CD14-positive monocyte (primary cell): ENCODE data around the gene TNNI3. TPM values are rescaled to one million over a fixed set of nuclear protein-coding genes. Genes with fewer than 3 reads are reported as not detected.

Source experiments
- DNase-seq, 3 donors: peaks; one replicate each; pipeline ENCODE4 v3.0.0-alpha.2; 2011 to 2022
- H2AFZ ChIP-seq: 2 replicates; pipeline ENCODE4 v1.6.0; 2012; ENCODE audit warnings: mild to moderate bottlenecking, low read depth, low read length, inconsistent platforms; ENCODE audit not compliant: insufficient read depth, poor library complexity, severe bottlenecking
- H3K27ac ChIP-seq, 2 donors: 1 replicate in 1 of 2; 2 replicates in 1 of 2; pipeline ENCODE4 v1.5.1; 2012 to 2013; ENCODE audit warnings: low read length in 2 of 2, control low read depth in 1 of 2, inconsistent platforms in 1 of 2, low read depth in 1 of 2, mild to moderate bottlenecking in 1 of 2
- H3K27me3 ChIP-seq, 2 donors: one replicate each; pipeline versions ENCODE4 v1.6.0 to v1.6.1; 2011 to 2013; ENCODE audit warnings: low read length in 2 of 2; ENCODE audit not compliant: control insufficient read depth in 2 of 2, insufficient read depth in 2 of 2
- H3K36me3 ChIP-seq, 2 donors: replicated peaks in 1 of 2; 1 replicate in 1 of 2; 2 replicates in 1 of 2; pipeline versions ENCODE4 v1.5.1 to v1.6.1; 2012 to 2013; ENCODE audit warnings: low read length in 2 of 2, control low read depth in 1 of 2, inconsistent platforms in 1 of 2, mild to moderate bottlenecking in 1 of 2; ENCODE audit not compliant: insufficient read depth in 2 of 2, control insufficient read depth in 1 of 2
- H3K4me1 ChIP-seq, 2 donors: 1 replicate in 1 of 2; 2 replicates in 1 of 2; pipeline versions ENCODE4 v1.5.1 to v1.6.1; 2012 to 2013; ENCODE audit warnings: low read length in 2 of 2, control low read depth in 1 of 2, inconsistent platforms in 1 of 2, mild to moderate bottlenecking in 1 of 2, moderate library complexity in 1 of 2; ENCODE audit not compliant: insufficient read depth in 2 of 2, control insufficient read depth in 1 of 2
- H3K4me2 ChIP-seq: replicated peaks from 2 replicates; pipeline ENCODE3; 2012; ENCODE audit warnings: low read length, moderate library complexity, mild to moderate bottlenecking; ENCODE audit not compliant: poor library complexity, severe bottlenecking; ENCODE audit errors: extremely low read depth
- H3K4me3 ChIP-seq, 3 experiments: fragments of 200-600 bp in 1 of 3; sonication (generic) in 1 of 3; replicated peaks in 1 of 3; 1 replicate in 2 of 3; 2 replicates in 1 of 3; pipeline ENCODE4 v1.5.1; 2011 to 2013; ENCODE audit warnings: low read length in 3 of 3, mild to moderate bottlenecking in 3 of 3, control low read depth in 2 of 3, low read depth in 2 of 3, inconsistent platforms in 1 of 3, moderate library complexity in 1 of 3
- H3K79me2 ChIP-seq: 2 replicates; pipeline ENCODE4 v1.6.0; 2012; ENCODE audit warnings: mild to moderate bottlenecking, control low read depth, inconsistent platforms, low read length, moderate library complexity; ENCODE audit not compliant: insufficient read depth
- H3K9ac ChIP-seq: 2 replicates; pipeline ENCODE4 v1.6.0; 2017; ENCODE audit warnings: low read length, mild to moderate bottlenecking; ENCODE audit not compliant: insufficient read depth, poor library complexity, severe bottlenecking
- H3K9me3 ChIP-seq, 2 donors: replicated peaks in 1 of 2; 1 replicate in 1 of 2; 2 replicates in 1 of 2; pipeline versions ENCODE4 v1.5.1 to v1.6.1; 2012 to 2013; ENCODE audit warnings: low read length in 2 of 2, control low read depth in 1 of 2; ENCODE audit not compliant: control insufficient read depth in 1 of 2, insufficient read depth in 1 of 2
- H4K20me1 ChIP-seq: 2 replicates; pipeline ENCODE4 v1.6.0; 2012; ENCODE audit warnings: mild to moderate bottlenecking, low read length, control low read depth, moderate library complexity; ENCODE audit not compliant: insufficient read depth
- H3K27ac Mint-ChIP-seq, 7 donors: one replicate each; pipeline ENCODE4 v1.8.0; 2020; ENCODE audit warnings: mild to moderate bottlenecking in 7 of 7, mixed read lengths in 7 of 7, moderate library complexity in 6 of 7, inconsistent platforms in 2 of 7
- H3K27me3 Mint-ChIP-seq, 3 donors: one replicate each; pipeline ENCODE4 v1.8.0; 2021 to 2022; ENCODE audit warnings: low read depth in 3 of 3, mild to moderate bottlenecking in 3 of 3, mixed read lengths in 3 of 3, moderate library complexity in 3 of 3, inconsistent platforms in 1 of 3
- H3K36me3 Mint-ChIP-seq, 2 donors: one replicate each; pipeline ENCODE4 v1.8.0; 2020; ENCODE audit warnings: mixed read lengths in 2 of 2, inconsistent platforms in 1 of 2, mild to moderate bottlenecking in 1 of 2
- H3K4me1 Mint-ChIP-seq: one replicate; pipeline ENCODE4 v1.8.0; 2020; ENCODE audit warnings: mild to moderate bottlenecking, mixed read lengths
- H3K4me3 Mint-ChIP-seq, 2 donors: one replicate each; pipeline ENCODE4 v1.8.0; 2020; ENCODE audit warnings: mild to moderate bottlenecking in 2 of 2, mixed read lengths in 2 of 2, moderate library complexity in 1 of 2
- H3K9me3 Mint-ChIP-seq, 7 donors: one replicate each; pipeline ENCODE4 v1.8.0; 2020 to 2022; ENCODE audit warnings: mixed read lengths in 7 of 7, mild to moderate bottlenecking in 6 of 7, moderate library complexity in 6 of 7, inconsistent platforms in 2 of 7
- whole genome bisulfite sequencing: methylation state at CpG from one replicate; pipeline ENCODE4 v1.1.5; 2013; ENCODE audit warnings: missing lambda C conversion rate; ENCODE audit not compliant: insufficient coverage; 5-methylcytosine and 5-hydroxymethylcytosine counted together
- intact Hi-C, 2 donors: fragments of 100-400 bp; cut with micrococcal nuclease; formaldehyde crosslinking; loops; one replicate each; pipeline versions ENCODE4 v1.15.0 to v1.15.1; 2023
- polyA plus RNA-seq, 3 donors: library from polyadenylated mRNA; depleted of rRNA in 1 of 3; unstranded in 2 of 3; stranded (reverse) in 1 of 3; fragments of 300-500 nt in 2 of 3; fragments of >200 nt in 1 of 3; fragmentation: Illumina TruSeq in 2 of 3; gene quantifications; 1 replicate in 2 of 3; 2 replicates in 1 of 3; pipeline ENCODE4 v1.2.3, GENCODE V29; 2012 to 2021
- TF ChIP-seq, protein P1 (sequence below): fragments of 200-600 bp; IDR thresholded peaks from one replicate; pipeline ENCODE4 v1.8.0; 2022; ENCODE audit warnings: antibody characterized with exemption, mild to moderate bottlenecking

The TNNI3 gene
- polyA plus RNA-seq, 3 donors, result 1.2 TPM; not detected in 2

DNA sequence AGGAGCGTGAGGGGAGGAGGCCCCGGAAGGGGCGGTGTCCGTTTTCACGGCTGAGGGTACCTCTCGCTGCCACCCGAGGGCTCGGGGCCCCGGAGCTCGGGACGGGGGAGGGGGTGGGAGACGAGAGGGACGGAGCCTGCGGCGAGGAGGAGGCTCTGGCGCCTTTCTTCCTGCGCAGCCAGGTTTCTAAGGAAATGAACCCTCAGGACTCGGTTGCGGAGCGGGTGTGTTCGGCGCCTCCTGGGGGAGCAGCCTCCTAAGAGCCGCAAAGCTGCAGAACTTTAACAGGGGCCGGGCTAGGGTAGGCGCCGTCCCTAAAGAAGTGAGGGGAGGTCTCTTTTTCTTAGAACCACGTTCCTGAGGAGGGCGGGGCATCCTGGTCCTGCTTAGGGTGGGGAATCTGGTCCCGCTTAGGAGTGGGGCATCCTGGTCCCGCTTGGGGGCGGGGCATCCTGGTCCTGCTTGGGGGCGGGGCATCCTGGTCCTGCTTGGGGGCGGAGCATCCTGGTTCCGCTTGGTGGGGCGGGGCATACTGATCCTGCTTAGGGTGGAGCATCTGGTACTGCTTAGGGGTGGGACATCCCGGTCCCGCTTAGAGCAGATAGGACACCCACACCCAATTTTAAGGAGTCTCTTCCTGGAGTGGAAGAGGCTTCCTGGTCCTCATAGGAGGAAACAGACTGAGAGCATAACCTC, 16.3 kb upstream of the TNNI3 start:
- H3K27me3 ChIP-seq, result peaks cover 24 to 94% of the 10 kb centered on the region in 2 donors
- no peak for DNase-seq
- H3K9me3 ChIP-seq, result peaks cover 15 to 19% of the 10 kb centered on the region in 2 donors
- H3K4me1 Mint-ChIP-seq, result peaks cover 16% of the 10 kb centered on the region
- intact Hi-C loops, result no loop called here
- WGBS, result under 1% methylated on average over 22 of the region's 37 CpGs
- no peaks in the 10 kb centered on the region for H3K36me3 ChIP-seq
- H3K9ac ChIP-seq, result no peak overlapping the region
- peaks cover 0 to 4% of the 10 kb centered on the region in 2 donors for H3K36me3 Mint-ChIP-seq
- peak overlapping the region; percentile 59 for H2AFZ ChIP-seq
- TF ChIP-seq, protein P1, sequence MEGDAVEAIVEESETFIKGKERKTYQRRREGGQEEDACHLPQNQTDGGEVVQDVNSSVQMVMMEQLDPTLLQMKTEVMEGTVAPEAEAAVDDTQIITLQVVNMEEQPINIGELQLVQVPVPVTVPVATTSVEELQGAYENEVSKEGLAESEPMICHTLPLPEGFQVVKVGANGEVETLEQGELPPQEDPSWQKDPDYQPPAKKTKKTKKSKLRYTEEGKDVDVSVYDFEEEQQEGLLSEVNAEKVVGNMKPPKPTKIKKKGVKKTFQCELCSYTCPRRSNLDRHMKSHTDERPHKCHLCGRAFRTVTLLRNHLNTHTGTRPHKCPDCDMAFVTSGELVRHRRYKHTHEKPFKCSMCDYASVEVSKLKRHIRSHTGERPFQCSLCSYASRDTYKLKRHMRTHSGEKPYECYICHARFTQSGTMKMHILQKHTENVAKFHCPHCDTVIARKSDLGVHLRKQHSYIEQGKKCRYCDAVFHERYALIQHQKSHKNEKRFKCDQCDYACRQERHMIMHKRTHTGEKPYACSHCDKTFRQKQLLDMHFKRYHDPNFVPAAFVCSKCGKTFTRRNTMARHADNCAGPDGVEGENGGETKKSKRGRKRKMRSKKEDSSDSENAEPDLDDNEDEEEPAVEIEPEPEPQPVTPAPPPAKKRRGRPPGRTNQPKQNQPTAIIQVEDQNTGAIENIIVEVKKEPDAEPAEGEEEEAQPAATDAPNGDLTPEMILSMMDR, result no peak
- H3K27ac Mint-ChIP-seq, result no peak overlapping the region
- peaks cover 6 to 38% (median 25%) of the 10 kb centered on the region in 7 donors for H3K9me3 Mint-ChIP-seq
- H3K4me1 ChIP-seq, result peaks cover 11 to 18% of the 10 kb centered on the region in 2 donors
- peak overlapping the region; percentile 69 for H3K4me2 ChIP-seq
- peak overlapping the region; percentile 57 to 78 for H3K4me3 Mint-ChIP-seq
- peak overlapping the region in 1 of 3 experiments; percentile 61 for H3K4me3 ChIP-seq
- peaks cover 82 to 98% (median 95%) of the 10 kb centered on the region in 3 donors for H3K27me3 Mint-ChIP-seq
- H3K79me2 ChIP-seq, result no peaks in the 10 kb centered on the region
- no peaks in the 10 kb centered on the region for H4K20me1 ChIP-seq
- H3K27ac ChIP-seq, result no peak overlapping the region

DNA sequence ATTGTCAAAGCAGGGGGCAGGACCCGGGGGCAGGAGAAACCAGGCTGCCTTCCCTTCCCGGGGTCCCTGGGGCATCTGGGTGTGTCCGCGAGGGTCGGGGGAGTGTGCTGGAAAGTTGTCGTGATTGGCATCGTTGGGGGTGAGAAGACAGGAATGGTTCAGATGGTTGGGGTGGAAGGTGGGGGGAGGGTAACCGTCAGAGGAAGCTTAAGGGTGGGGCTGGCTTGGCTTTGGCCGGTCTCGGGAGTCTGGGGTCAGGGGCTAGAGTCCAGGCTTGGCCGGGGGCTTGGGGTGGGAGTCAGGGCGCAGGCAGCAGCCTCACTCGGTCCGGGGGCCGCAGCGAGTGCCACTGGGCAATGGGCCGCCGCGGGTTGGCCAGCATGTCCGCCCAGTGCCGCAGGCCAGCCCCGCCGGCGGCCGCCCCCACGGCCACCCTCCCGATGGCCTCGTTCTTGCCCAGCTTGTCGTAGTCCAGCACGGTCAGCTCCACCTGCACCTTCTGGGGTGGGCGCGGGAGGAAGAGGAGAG, 15.7 kb upstream of the TNNI3 start:
- TF ChIP-seq, protein P1, result no peak
- Histone ChIP-seq H3K9ac (no peak overlapping the region), H3K4me3 (peak overlapping the region in 1 of 3 experiments; percentile 61), H3K79me2 (no peaks in the 10 kb centered on the region), H2AFZ (peak overlapping the region; percentile 59), H3K9me3 (peaks cover 15 to 17% of the 10 kb centered on the region in 2 donors), H3K4me2 (peak overlapping the region; percentile 69), H4K20me1 (no peaks in the 10 kb centered on the region), H3K4me1 (peaks cover 9 to 16% of the 10 kb centered on the region in 2 donors), H3K27ac (no peak overlapping the region), H3K27me3 (peaks cover 22 to 88% of the 10 kb centered on the region in 2 donors), H3K36me3 (no peaks in the 10 kb centered on the region)
- 2% methylated on average over 31 of the region's 32 CpGs for WGBS
- no peak overlapping the region for H3K27ac Mint-ChIP-seq
- H3K27me3 Mint-ChIP-seq, result peaks cover 77 to 94% (median 93%) of the 10 kb centered on the region in 3 donors
- peak overlapping the region; percentile 57 to 78 for H3K4me3 Mint-ChIP-seq
- H3K36me3 Mint-ChIP-seq, result peaks cover 0 to 2% of the 10 kb centered on the region in 2 donors
- peaks cover 14% of the 10 kb centered on the region for H3K4me1 Mint-ChIP-seq
- H3K9me3 Mint-ChIP-seq, result peaks cover 4 to 35% (median 20%) of the 10 kb centered on the region in 7 donors
- DNase-seq, result no peak
- intact Hi-C loops, result no loop called here
